ENCODE data around the gene CTDNEP1.

- no peak for TF ChIP-seq CTCF (IDR thresholded peaks at IDR 0.05)
- TF ChIP-seq ZFX (IDR thresholded peaks at IDR 0.05; ENCODE audit: borderline replicate concordance): no peak
Measured at GRCh38 chr17:7249214-7249613, 2.3 kb downstream of the CTDNEP1 start.
